HepG2 (cell line): ENCODE results near the gene C20orf96. TPM values are rescaled to one million over a fixed set of nuclear protein-coding genes. Genes with fewer than 3 reads are reported as not detected.

ENCODE experiments used
- CHCHD3 ChIP-seq: sonication (generic); formaldehyde crosslinking; IDR thresholded peaks from 2 replicates; pipeline ENCODE4 v1.8.0; 2022; ENCODE audit warnings: mild to moderate bottlenecking, missing genetic modification reagents, moderate library complexity
- CREM ChIP-seq, 2 experiments: sonication (generic) in 1 of 2; formaldehyde crosslinking in 1 of 2; IDR thresholded peaks; 2 replicates each; pipeline versions ENCODE4 v1.4.0 to v1.6.1; 2016 to 2020; ENCODE audit warnings: antibody characterized with exemption in 1 of 2, mild to moderate bottlenecking in 1 of 2, missing genetic modification reagents in 1 of 2
- GATAD1 ChIP-seq: IDR thresholded peaks from 2 replicates; pipeline ENCODE4 v1.6.1; 2016; ENCODE audit warnings: missing genetic modification reagents, missing compliant biosample characterization
- KLF9 ChIP-seq: IDR thresholded peaks from 2 replicates; pipeline ENCODE4 v1.6.1; 2016; ENCODE audit warnings: low read depth
- KMT2B ChIP-seq: IDR thresholded peaks from 2 replicates; pipeline ENCODE4 v1.6.1; 2016; ENCODE audit warnings: missing genetic modification reagents, missing compliant biosample characterization
- MBD4 ChIP-seq: IDR thresholded peaks from 2 replicates; pipeline ENCODE4 v1.6.1; 2012; ENCODE audit warnings: low read length, inconsistent platforms, borderline replicate concordance
- NCOA1 ChIP-seq: sonication (generic); formaldehyde crosslinking; IDR thresholded peaks from 2 replicates; pipeline ENCODE4 v1.9.0; 2021; ENCODE audit warnings: missing genetic modification reagents
- POGZ ChIP-seq: sonication (generic); formaldehyde crosslinking; IDR thresholded peaks from 2 replicates; pipeline ENCODE4 v1.4.0; 2020; ENCODE audit warnings: mild to moderate bottlenecking, missing genetic modification reagents
- SATB2 ChIP-seq: sonication (generic); formaldehyde crosslinking; IDR thresholded peaks from 2 replicates; pipeline ENCODE4 v1.5.0; 2020; ENCODE audit warnings: missing genetic modification reagents
- ZNF83 ChIP-seq: sonication (generic); formaldehyde crosslinking; IDR thresholded peaks from 2 replicates; pipeline ENCODE4 v1.4.0; 2020; ENCODE audit warnings: missing genetic modification reagents, mild to moderate bottlenecking, borderline replicate concordance
- polyA plus RNA-seq, 8 experiments: library from polyadenylated mRNA; depleted of rRNA in 3 of 8; stranded (reverse) in 7 of 8; unstranded in 1 of 8; fragments of >200 nt; fragmentation: Illumina TruSeq in 4 of 8; extraction: Trizol in 4 of 8; gene quantifications; 2 replicates each; pipeline versions ENCODE4 v1.2.1 to v1.2.3, GENCODE V29; 2011 to 2016; ENCODE audit warnings: low read depth in 4 of 8, missing spikeins in 1 of 8, mixed read lengths in 1 of 8; ENCODE audit not compliant: insufficient read depth in 1 of 8
- total RNA-seq, 5 experiments: library from RNA; depleted of rRNA; stranded (reverse); fragments of >200 nt; fragmentation: Illumina TruSeq; extraction: Trizol; gene quantifications; 2 replicates each; pipeline ENCODE4 v1.2.3, GENCODE V29; 2016; ENCODE audit warnings: low read depth in 1 of 5
- TF ChIP-seq, protein P1 (sequence below): sonication (generic); formaldehyde crosslinking; IDR thresholded peaks from 2 replicates; pipeline ENCODE4 v1.8.1; 2023; ENCODE audit warnings: missing genetic modification reagents, mild to moderate bottlenecking, borderline replicate concordance
- TF ChIP-seq, protein P2 (sequence below): sonication (generic); formaldehyde crosslinking; IDR thresholded peaks from 2 replicates; pipeline ENCODE4 v1.8.0; 2022; ENCODE audit warnings: mild to moderate bottlenecking, missing genetic modification reagents, moderate library complexity
- TF ChIP-seq, protein P3 (sequence below): sonication (generic); formaldehyde crosslinking; conservative IDR thresholded peaks from 2 replicates; pipeline ENCODE4 v1.5.0; 2020; ENCODE audit warnings: missing genetic modification reagents
- TF ChIP-seq, protein P4 (sequence below): sonication (generic); formaldehyde crosslinking; IDR thresholded peaks from 2 replicates; pipeline ENCODE4 v1.9.0; 2021; ENCODE audit warnings: missing genetic modification reagents, mild to moderate bottlenecking, borderline replicate concordance
- TF ChIP-seq, protein P5 (sequence below): sonication (generic); formaldehyde crosslinking; IDR thresholded peaks from 2 replicates; pipeline ENCODE4 v1.8.0; 2022; ENCODE audit warnings: missing genetic modification reagents, low read depth, mild to moderate bottlenecking, borderline replicate concordance
- TF ChIP-seq, protein P6 (sequence below), 2 experiments: fragments of 450-650 bp in 1 of 2; sonication (generic) in 1 of 2; formaldehyde crosslinking; IDR thresholded peaks; 2 replicates each; pipeline versions ENCODE4 v1.5.0 to v1.8.0; 2020 to 2022; ENCODE audit warnings: mild to moderate bottlenecking in 1 of 2, missing genetic modification reagents in 1 of 2
- TF ChIP-seq, protein P7 (sequence below): IDR thresholded peaks from 2 replicates; pipeline ENCODE4 v1.6.1; 2016

Gene C20orf96
- total and polyA plus RNA-seq, 2 of the 13 experiments (the other 11 are each of a cell fraction or from before 2014, with no cell fraction given), result 3.8 to 20.6 TPM

DNA sequence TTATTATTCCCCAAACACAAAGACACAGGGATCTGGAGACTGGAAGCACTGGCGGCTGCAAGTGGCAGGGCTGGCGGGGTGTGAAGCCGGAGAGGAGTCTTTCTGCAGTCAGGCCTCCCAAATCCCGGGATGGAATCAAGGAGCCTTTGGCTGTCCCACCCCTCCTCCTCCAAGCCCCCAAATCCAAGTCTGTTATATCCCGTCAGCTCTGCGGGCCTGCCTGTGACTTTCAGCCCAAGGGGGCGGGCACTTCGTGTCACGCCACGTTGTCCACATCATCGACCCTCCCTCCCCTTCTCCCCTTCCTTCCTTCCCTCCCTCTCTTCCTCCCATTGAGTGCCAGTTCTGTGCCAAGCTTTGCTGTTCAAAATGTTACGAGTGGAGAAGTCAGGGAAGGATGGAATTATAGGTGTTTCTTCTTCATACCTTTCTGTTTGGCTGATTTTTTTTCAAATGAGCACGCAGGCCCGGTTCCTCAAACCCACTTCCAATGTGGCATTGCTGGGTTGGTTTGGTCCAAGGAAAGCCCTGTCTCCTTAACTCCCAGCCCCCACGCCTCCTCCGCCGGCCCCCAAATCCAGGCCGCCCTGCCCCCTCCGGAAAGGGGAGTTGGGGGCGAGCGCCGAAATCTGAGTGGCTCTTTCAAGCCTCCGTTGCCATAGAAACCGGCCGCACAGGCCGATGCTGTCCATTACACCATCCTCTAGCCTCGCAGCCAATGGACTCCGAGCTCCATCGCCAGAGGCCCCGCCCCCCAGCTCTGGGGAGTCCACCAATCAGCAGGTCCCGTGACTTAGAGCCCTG, 19.5 kb upstream of the C20orf96 start (continued):
- TF ChIP-seq ZNF83, result no peak
- TF ChIP-seq CHCHD3, result no peak
- TF ChIP-seq POGZ (CRISPR knock-in tag), result peak; percentile 77
- TF ChIP-seq CREM (IDR thresholded peaks at IDR 0.05), result no peak
- no peak for TF ChIP-seq CREM (CRISPR knock-in tag; IDR thresholded peaks at IDR 0.05)
- peak; percentile 53; the same call in 1 of the 2 replicates for TF ChIP-seq GATAD1 (CRISPR knock-in tag)
- 0 out of 2 replicates have a peak, but pooled peaks have one; percentile 43 for TF ChIP-seq KMT2B (CRISPR knock-in tag)
- TF ChIP-seq, protein P1, sequence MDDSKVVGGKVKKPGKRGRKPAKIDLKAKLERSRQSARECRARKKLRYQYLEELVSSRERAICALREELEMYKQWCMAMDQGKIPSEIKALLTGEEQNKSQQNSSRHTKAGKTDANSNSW (CRISPR knock-in tag), result no peak
- TF ChIP-seq, protein P2, sequence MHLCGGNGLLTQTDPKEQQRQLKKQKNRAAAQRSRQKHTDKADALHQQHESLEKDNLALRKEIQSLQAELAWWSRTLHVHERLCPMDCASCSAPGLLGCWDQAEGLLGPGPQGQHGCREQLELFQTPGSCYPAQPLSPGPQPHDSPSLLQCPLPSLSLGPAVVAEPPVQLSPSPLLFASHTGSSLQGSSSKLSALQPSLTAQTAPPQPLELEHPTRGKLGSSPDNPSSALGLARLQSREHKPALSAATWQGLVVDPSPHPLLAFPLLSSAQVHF (CRISPR knock-in tag), result 0 out of 2 replicates have a peak, but pooled peaks have one; percentile 64
- TF ChIP-seq, protein P3, sequence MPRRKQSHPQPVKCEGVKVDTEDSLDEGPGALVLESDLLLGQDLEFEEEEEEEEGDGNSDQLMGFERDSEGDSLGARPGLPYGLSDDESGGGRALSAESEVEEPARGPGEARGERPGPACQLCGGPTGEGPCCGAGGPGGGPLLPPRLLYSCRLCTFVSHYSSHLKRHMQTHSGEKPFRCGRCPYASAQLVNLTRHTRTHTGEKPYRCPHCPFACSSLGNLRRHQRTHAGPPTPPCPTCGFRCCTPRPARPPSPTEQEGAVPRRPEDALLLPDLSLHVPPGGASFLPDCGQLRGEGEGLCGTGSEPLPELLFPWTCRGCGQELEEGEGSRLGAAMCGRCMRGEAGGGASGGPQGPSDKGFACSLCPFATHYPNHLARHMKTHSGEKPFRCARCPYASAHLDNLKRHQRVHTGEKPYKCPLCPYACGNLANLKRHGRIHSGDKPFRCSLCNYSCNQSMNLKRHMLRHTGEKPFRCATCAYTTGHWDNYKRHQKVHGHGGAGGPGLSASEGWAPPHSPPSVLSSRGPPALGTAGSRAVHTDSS (CRISPR knock-in tag), result no peak
- TF ChIP-seq, protein P4, sequence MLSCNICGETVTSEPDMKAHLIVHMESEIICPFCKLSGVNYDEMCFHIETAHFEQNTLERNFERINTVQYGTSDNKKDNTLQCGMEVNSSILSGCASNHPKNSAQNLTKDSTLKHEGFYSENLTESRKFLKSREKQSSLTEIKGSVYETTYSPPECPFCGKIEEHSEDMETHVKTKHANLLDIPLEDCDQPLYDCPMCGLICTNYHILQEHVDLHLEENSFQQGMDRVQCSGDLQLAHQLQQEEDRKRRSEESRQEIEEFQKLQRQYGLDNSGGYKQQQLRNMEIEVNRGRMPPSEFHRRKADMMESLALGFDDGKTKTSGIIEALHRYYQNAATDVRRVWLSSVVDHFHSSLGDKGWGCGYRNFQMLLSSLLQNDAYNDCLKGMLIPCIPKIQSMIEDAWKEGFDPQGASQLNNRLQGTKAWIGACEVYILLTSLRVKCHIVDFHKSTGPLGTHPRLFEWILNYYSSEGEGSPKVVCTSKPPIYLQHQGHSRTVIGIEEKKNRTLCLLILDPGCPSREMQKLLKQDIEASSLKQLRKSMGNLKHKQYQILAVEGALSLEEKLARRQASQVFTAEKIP (CRISPR knock-in tag), result no peak
- no peak for TF ChIP-seq NCOA1 (CRISPR knock-in tag)
- TF ChIP-seq, protein P5, sequence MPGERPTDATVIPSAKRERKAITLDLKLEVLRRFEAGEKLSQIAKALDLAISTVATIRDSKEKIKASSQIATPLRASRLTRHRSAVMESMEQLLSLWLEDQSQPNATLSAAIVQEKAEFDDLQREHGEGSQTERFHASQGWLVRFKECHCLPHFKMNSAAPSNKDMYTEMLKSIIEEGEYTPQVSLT (CRISPR knock-in tag), result no peak
- TF ChIP-seq SATB2 (CRISPR knock-in tag), result no peak
- no peak for TF ChIP-seq MBD4
- TF ChIP-seq, protein P6, sequence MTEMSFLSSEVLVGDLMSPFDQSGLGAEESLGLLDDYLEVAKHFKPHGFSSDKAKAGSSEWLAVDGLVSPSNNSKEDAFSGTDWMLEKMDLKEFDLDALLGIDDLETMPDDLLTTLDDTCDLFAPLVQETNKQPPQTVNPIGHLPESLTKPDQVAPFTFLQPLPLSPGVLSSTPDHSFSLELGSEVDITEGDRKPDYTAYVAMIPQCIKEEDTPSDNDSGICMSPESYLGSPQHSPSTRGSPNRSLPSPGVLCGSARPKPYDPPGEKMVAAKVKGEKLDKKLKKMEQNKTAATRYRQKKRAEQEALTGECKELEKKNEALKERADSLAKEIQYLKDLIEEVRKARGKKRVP (CRISPR knock-in tag; IDR thresholded peaks at IDR 0.05), result no peak
- 0 out of 2 replicates have a peak, but pooled peaks have one; percentile 21 for TF ChIP-seq KLF9 (CRISPR knock-in tag)
- TF ChIP-seq, protein P7, sequence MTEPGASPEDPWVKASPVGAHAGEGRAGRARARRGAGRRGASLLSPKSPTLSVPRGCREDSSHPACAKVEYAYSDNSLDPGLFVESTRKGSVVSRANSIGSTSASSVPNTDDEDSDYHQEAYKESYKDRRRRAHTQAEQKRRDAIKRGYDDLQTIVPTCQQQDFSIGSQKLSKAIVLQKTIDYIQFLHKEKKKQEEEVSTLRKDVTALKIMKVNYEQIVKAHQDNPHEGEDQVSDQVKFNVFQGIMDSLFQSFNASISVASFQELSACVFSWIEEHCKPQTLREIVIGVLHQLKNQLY (CRISPR knock-in tag), result no peak; the same call in 1 of the 2 replicates
